ENCODE results near the gene CDH3.

- no peak for TF ChIP-seq CTCF (IDR thresholded peaks at IDR 0.05)
- TF ChIP-seq POLR2A (IDR thresholded peaks at IDR 0.05) = no peak
Observed at GRCh38 chr16:68605746-68606145, 39.4 kb upstream of the CDH3 start.

Data from body of pancreas (tissue), 4 donors.